Neural crest cell (in vitro differentiated cells): ENCODE data around the gene DACT3. TPM values are rescaled to one million over a fixed set of nuclear protein-coding genes. Genes with fewer than 3 reads are reported as not detected.
A peak's percentile ranks its signal among the peaks of the same experiment; 100 is the strongest.

Experiments used
- DNase-seq: peaks from one replicate; pipeline ENCODE4 v3.0.0; 2021; ENCODE audit warnings: low read depth, mixed read lengths, low spot score
- H3K27ac Mint-ChIP-seq: one replicate; pipeline ENCODE4 v1.8.0; 2021; ENCODE audit warnings: mild to moderate bottlenecking, mixed read lengths; ENCODE audit not compliant: unreplicated experiment
- H3K27me3 Mint-ChIP-seq: 2 replicates; pipeline ENCODE4 v1.8.0; 2021; ENCODE audit warnings: low read depth, mild to moderate bottlenecking, mixed read lengths
- H3K36me3 Mint-ChIP-seq: 2 replicates; pipeline ENCODE4 v1.8.0; 2021; ENCODE audit warnings: low read depth, mild to moderate bottlenecking, mixed read lengths
- H3K4me1 Mint-ChIP-seq: 2 replicates; pipeline ENCODE4 v1.8.0; 2021; ENCODE audit warnings: mixed read lengths
- H3K4me3 Mint-ChIP-seq: one replicate; pipeline ENCODE4 v1.8.0; 2021; ENCODE audit warnings: mild to moderate bottlenecking, mixed read lengths
- H3K9me3 Mint-ChIP-seq: 2 replicates; pipeline ENCODE4 v1.8.0; 2021; ENCODE audit warnings: mixed read lengths
- total RNA-seq: library from RNA; stranded (reverse); gene quantifications from 2 replicates; pipeline ENCODE4 v1.2.1, GENCODE V29; 2021
- TF ChIP-seq, protein P1 (sequence below): fragments of 200-600 bp; sonication (generic); conservative IDR thresholded peaks from 2 replicates; pipeline ENCODE4 v1.5.0; 2021; ENCODE audit warnings: antibody characterized with exemption, mild to moderate bottlenecking

The DACT3 gene
- total RNA-seq, 1 donor from 2014 or later = 7.4 TPM

DNA sequence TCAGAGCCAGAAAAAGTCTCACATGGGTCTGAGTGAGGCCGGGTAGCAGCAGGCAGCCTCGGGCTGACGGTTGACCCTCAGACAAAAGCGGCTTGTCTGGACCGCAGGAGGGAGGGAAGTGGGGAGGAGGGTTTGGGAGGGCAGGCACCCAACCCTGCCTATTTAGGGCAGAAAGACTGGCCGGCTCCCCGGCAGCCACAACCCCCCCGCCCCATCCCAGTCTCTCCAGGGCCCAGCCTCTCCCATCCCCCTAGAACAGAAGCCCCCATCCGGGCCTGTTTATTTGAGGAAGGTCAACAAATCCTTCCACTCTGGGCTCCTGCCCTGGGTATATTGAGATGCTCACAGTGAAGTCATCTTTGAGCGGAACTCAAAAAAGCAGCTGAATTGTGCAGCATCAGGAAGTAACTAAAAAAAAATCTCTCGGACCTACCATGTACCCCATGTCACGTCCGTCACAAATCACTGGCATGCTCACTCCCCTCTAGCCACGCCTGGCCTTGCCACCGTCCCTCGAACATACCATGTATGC, 6.3 kb downstream of the DACT3 start:
- Mint-ChIP-seq H3K36me3 (peaks cover 8% of the 10 kb centered on the region), H3K27me3 (peaks cover 40% of the 10 kb centered on the region), H3K4me1 (peaks cover 30% of the 10 kb centered on the region), H3K27ac (peak overlapping the region; percentile 68), H3K4me3 (peak overlapping the region; percentile 69), H3K9me3 (no peaks in the 10 kb centered on the region)
- peak; percentile 33 for DNase-seq
- TF ChIP-seq, protein P1, sequence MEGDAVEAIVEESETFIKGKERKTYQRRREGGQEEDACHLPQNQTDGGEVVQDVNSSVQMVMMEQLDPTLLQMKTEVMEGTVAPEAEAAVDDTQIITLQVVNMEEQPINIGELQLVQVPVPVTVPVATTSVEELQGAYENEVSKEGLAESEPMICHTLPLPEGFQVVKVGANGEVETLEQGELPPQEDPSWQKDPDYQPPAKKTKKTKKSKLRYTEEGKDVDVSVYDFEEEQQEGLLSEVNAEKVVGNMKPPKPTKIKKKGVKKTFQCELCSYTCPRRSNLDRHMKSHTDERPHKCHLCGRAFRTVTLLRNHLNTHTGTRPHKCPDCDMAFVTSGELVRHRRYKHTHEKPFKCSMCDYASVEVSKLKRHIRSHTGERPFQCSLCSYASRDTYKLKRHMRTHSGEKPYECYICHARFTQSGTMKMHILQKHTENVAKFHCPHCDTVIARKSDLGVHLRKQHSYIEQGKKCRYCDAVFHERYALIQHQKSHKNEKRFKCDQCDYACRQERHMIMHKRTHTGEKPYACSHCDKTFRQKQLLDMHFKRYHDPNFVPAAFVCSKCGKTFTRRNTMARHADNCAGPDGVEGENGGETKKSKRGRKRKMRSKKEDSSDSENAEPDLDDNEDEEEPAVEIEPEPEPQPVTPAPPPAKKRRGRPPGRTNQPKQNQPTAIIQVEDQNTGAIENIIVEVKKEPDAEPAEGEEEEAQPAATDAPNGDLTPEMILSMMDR = no peak

DNA sequence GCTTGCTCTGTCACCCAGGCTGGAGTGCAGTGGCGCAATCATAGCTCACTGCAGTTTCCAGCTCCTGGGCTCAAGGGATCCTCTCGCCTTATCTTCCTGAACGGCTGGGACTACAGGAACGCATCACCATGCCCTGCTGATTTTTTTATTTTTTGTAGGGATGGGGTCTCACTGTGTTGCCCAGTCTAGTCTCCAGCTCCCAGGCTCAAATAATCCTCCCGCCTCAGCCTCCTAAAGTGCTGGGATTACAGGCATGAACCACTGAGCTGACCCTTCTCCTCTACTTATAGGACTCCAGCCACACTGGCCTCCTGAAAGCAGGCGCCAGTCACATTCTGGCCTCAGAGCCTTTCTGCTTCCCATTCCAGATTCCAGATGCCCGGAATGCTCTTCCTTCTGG, 10.5 kb downstream of the DACT3 start:
- no peak for DNase-seq
- H3K4me1 Mint-ChIP-seq = peaks cover 27% of the 10 kb centered on the region
- no peak overlapping the region for H3K27ac Mint-ChIP-seq
- peaks cover 65% of the 10 kb centered on the region for H3K27me3 Mint-ChIP-seq
- peak overlapping the region; percentile 45 for H3K4me3 Mint-ChIP-seq
- peaks cover 5% of the 10 kb centered on the region for H3K9me3 Mint-ChIP-seq
- TF ChIP-seq, protein P1 = no peak
- peaks cover 18% of the 10 kb centered on the region for H3K36me3 Mint-ChIP-seq

DNA sequence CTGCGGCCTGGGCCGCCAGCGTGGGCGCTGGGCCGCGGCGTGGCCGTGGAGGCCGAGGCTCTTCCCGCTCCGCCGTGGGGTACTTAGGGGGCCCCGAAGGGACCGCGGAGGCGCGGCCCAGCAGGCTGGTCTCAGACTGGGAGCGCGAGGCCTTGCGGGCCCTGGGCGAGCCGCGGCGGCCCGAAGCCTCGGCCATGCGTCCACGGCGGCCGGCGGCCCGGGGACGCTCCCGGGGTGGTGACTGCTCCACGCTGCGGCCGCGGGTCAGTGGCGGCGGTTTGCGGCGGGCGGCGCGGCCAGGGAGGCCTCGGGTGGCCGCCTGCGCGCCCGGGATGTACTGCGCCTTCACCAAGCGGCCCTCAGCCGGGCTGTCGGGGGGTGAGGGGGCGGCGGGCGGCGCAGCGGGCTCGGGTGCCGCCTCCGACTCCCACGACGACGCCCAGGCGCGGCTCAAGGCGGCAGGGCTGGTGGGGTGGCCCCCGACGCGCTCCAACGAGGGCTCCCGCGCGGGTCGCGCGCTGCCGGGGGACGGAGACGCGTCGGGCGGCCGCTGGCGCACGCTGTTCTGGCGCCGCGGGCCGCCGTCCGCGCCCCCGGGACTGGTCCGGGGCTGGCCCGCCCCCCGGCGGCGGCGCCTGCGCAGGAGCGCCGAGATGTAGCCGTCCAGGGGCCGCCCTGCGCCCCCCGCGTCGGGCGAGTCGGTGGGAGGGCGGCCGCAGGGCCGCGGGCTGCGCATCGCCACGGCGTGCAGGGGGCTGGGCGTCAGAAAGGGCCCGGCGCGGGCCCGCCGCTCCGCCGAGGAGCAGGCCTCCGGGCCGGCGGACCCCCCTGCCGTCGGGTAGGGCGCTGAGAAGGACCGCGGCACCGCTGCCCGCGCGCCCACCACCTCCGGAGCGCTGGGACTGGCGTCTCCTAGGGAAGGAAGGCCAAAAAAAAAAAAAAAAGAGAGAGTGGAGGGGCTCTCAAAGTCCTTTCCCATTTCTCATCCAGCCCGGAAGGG, 11.7 kb downstream of the DACT3 start:
- DNase-seq = no peak
- H3K27ac Mint-ChIP-seq = no peak overlapping the region
- peaks cover 18% of the 10 kb centered on the region for H3K36me3 Mint-ChIP-seq
- H3K27me3 Mint-ChIP-seq = peaks cover 71% of the 10 kb centered on the region
- H3K9me3 Mint-ChIP-seq = peaks cover 5% of the 10 kb centered on the region
- peaks cover 16% of the 10 kb centered on the region for H3K4me1 Mint-ChIP-seq
- TF ChIP-seq, protein P1 = no peak
- H3K4me3 Mint-ChIP-seq = no peak overlapping the region

DNA sequence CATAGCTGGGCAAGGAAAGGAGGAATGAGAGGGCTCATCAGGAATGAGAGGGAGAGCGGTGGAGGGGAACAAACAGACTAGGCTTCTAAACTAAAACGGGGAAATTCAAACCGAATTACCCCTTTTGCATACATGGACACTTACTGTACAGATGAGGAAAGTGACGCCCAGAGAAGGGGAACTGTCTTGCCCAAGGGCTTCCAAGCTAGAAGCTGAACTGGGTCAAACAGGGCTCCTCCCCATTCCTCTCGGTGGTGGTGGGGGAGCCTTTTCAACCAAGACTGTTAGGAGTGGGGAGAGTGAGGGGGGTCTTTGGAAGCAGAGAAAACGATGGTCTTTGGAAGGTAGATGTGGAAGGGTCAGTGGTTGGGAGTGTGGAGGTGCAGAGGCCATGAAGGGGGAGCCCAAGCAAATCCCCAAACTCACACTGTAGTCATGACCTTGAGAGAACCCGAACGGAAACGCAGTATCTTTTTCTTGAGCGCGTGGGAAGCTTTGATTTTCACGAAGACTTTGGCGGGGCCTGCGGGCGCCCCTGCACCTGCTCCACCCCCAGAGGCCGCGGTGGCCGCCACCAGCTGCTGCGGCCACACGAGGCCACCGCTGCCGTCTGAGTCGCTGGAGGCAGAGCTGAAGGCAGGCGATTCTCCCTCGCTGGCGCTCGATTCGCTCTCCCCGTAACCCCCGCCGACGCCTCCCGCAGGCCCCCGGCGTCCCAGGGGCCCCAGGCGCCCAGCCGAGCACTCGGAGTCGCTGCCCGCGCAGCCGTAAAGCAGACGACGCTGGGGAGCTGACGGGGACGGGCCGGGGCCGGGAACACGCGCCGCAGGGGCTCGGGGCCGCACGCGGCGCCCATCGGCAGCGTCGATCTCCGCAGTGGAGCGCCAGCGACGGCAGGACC, 12.7 kb downstream of the DACT3 start:
- H3K27me3 Mint-ChIP-seq = peaks cover 73% of the 10 kb centered on the region
- no peak for DNase-seq
- no peak overlapping the region for H3K27ac Mint-ChIP-seq
- TF ChIP-seq, protein P1 = no peak
- H3K4me1 Mint-ChIP-seq = peaks cover 9% of the 10 kb centered on the region
- H3K9me3 Mint-ChIP-seq = peaks cover 5% of the 10 kb centered on the region
- peaks cover 18% of the 10 kb centered on the region for H3K36me3 Mint-ChIP-seq
- H3K4me3 Mint-ChIP-seq = peak overlapping the region; percentile 61

DNA sequence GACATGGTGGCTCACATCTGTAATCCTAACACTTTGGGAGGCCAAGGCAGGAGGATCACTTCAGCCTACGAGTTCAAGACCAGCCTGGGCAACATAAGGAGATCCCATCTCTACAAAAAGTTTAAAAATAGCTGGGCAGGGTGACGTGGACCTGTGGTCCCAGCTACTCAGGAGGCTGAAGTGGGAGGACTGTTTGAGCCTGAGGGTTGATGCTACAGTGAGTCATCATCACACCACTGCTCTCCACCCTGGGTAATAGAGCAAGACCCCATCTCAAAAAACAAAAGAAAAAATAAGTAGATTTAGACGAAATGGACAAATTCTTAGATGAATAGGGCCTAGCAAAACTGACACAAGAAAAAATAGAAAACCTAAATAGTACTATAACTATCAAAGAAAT, 14.6 kb downstream of the DACT3 start:
- DNase-seq = no peak
- H3K36me3 Mint-ChIP-seq = peaks cover 18% of the 10 kb centered on the region
- H3K4me1 Mint-ChIP-seq = peaks cover 9% of the 10 kb centered on the region
- no peak overlapping the region for H3K27ac Mint-ChIP-seq
- no peak overlapping the region for H3K4me3 Mint-ChIP-seq
- H3K9me3 Mint-ChIP-seq = peaks cover 5% of the 10 kb centered on the region
- peaks cover 79% of the 10 kb centered on the region for H3K27me3 Mint-ChIP-seq
- TF ChIP-seq, protein P1 = no peak
